ENCODE results near the gene ANKRD36C.
"Not testable (repeated sequence)": the region's sequence is repeated elsewhere in the genome, so short reads cannot be mapped to it uniquely, and the experiment has no call there.

Gene ANKRD36C

DNA sequence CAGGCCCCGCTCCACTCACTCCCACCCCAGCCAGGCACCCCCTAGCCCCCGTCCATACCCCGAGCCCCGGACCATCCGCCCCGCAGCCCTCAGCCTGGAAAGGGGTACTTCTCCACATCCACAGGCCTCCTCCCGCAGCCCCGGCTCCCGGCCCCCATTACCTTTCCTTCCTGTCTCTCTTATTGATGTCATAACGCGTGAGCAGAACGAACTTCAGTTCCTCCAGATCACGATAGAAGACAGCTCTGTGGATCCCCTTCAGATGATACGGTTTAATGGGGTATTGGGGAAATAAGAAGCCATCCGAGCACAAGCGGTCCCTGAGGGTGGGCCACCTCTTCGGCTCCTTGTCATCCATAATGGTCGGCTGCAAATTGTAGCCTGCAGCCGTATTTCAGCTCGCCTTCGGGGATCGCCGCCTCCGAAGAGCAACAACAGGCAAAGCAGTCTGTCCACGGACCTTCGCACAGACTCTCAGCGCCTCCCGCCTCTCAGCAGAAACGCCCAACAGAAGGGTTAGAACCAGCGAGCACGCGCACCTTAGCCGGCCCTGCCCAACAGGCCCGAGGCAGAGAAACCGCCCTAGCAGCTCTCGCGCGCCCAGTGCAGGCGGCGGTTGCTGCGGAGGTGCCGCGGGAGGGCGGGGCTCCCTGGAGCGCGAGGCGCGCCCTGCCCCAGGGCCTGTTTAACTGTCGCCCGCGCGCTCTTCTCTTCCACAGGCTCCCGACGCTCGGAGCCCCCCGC lies at the start of gene ANKRD36C:
Gene ANKRD36C, minus strand, starts transcription at position 474 of the 744 bp plus-strand sequence. Its CDS starts 116 bp downstream, at position 358.
- DNase-seq = not testable (repeated sequence)

DNA sequence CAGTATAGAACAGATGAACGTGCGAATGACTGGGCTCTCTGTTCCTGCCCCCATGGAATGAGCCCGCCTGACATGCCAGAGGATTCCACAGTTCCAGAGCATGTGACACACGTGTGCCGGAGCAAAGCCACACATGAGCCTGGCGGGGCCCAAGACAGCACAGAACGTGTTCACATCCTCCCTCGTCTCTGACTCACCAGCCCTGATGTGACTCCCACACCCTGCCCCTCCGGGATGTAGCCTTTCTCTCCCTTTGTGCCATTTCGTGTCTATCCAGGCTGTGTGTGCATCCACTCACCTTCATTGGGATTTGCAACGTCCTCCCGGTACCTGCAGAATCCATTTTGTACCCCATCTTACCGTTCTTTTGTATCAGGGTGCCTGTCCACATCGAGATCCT lies 43.9 kb upstream of the ANKRD36C start:
- not testable (repeated sequence) for DNase-seq

GRCh38 chr2:96034792-96035191 lies 43.2 kb upstream of the ANKRD36C start, which contains the start of gene GPAT2:
GPAT2 (minus strand) TSS chr2:96034916; CDS start chr2:96032359, 2,557 bp downstream.
- DNase-seq = not testable (repeated sequence)

- DNase-seq = not testable (repeated sequence)
These were observed 42.4 kb upstream of the ANKRD36C start for GRCh38 chr2:96033997-96034396.

GRCh38 chr2:96027725-96028325 lies 36.2 kb upstream of the ANKRD36C start:
- DNase-seq = not testable (repeated sequence)

GRCh38 chr2:96025755-96026154 lies 34.1 kb upstream of the ANKRD36C start:
- not testable (repeated sequence) for DNase-seq

DNA sequence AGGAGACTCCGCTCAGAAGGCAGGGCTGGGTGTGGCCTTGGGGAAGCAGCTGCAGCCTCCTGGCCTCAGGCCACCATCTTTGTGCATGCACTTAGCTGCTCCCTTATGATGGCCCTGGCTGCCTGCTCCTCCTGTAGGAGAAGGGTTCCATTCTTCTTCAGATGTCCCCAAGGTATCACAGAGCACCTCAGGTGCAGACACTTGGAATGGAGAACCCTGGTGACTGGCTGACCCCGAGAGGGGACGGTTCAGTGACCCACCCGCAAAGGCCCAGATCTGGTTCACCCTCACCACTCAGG lies 33.5 kb upstream of the ANKRD36C start:
- DNase-seq = no peak

DNA sequence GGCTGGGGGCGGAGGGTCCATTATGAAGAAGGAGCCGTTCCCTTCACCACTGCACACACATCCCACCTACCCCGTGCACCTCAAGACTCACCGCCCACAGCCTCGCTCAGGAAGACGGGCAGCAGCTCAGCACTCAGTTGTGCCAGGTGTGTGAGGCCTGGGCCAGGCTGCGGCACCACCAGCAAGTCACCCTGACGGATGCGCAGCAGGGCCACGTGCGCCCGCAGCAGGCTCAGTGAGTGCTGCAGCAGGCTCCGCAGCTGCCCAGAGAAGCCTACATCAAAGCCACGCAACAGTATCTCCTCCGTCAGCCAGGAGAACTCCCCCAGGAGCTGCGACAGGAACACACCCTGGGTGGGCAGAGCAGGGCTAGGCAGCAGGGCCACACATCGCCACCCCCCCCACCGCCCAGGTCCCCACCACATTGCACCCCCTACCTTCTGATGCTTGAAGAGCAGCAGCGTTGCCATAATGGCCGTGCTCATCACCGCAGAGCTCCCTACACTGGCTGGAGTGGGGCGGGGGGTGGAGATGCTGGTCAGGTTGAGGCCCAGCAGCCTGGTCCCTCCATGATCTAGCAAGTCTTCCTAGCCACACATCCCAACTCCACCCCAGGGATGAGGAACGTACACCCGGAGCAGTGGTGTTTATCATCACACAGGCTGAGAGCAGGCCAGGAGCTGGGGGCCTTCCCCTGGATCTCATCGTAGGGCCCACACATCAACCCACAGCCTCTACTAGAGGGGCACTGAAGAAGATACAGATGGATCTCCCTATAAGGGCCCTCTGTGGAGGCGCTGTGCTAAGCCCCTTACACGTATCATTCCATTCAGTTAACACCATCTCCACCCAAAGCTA lies 32.9 kb upstream of the ANKRD36C start:
- no peak for DNase-seq

DNA sequence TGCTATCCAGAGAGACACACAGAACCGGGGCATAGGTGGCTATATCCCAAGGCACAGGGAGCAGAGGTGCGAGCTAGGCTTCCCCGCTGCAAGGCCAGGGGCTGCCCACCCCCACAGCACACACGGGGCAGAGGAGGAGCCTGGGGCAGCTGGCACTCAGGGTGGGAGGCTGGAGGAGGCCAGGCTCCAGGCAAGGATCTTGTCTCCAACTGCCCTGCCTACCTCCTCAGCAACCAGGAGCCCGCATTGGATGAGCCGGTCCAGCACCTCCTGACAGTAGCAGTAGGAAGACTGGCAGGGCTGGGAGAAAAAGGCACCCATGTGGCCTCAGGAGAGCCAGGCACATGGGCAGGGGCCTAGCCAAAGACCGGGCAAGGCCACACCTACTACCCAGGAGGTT lies 32.1 kb upstream of the ANKRD36C start:
- not testable (repeated sequence) for DNase-seq

- DNase-seq = not testable (repeated sequence)
These were observed 31.2 kb upstream of the ANKRD36C start for GRCh38 chr2:96022701-96023447.

DNA sequence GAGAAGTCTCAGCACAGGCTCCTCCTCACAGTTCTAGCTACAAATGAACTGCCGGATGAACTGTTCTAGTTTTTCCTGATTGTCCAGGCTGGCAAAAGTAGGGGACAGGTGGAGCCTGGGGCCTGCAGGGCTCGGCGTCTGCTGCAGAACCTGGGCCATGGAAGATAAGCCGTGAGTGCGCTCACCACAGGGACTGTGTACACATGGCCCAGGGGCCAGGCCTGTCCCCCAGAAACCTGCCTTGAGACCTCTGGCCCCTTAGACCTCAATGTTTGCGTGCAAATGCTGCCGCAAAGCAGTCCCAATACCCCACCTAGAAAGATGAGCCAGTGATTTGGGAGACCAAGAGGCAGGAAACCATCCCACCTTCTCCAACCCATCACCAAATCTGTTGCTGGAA lies 30.5 kb upstream of the ANKRD36C start:
- DNase-seq = not testable (repeated sequence)

DNA sequence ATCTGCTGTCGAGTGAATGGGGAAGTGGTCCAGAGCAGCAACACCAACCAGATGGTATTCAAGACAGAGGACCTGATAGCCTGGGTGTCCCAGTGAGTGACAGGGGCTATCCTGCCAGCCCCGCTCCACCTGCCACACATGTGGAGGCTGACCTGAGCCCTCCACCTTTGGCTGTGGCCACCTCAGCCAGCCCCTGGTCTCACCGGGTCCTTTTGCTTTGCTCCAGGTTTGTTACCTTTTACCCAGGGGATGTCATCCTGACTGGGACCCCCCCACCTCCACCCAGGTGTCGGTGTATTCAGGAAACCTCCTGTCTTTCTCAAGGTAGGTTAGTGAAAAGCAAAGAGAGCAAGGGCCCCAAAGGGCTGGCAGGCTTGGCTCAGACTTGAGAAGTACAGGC lies 29.5 kb upstream of the ANKRD36C start:
- not testable (repeated sequence) for DNase-seq

GRCh38 chr2:96019909-96020590 lies 28.4 kb upstream of the ANKRD36C start:
- not testable (repeated sequence) for DNase-seq

DNA sequence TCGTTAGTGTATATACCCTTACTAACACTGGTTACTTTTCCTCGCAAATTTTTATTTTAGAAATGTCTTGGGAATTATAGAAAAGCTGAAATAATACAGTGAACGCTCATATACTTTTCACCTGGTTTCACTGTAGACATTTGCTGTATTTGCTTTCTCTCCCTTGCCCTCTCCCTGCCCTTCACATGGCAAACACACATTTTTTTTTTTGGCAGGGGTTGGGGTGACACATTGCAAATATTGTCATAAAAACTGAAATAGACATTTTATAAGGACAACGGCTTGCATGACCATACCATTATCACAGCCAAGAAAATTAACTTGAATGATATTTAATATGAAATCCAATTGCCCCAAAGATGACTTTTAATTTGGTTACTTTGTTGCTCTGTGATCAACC lies 24.7 kb upstream of the ANKRD36C start:
- not testable (repeated sequence) for DNase-seq

DNA sequence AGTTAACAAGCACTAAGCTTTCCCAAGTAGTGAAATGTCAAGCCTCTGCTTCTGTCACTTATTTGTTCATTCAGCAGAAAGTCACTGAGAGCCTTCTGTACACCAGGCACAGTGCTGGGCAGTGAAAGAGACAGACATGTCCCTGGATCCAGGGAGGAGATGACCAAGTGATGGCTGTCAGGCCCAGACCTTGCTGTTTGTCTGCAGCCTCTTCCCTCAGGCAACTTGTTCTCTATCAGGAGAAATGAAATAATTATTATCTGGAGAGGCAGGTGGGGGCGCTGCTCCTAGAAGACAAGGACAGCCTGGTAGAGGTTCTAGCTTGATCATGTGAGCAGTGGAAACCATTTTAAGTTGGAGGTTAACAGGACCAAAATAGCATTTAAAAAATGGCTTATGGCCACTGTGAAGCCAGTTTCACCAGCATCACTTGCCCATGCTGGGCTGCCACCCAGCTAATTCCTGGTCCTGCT lies 21.2 kb upstream of the ANKRD36C start:
- DNase-seq = not testable (repeated sequence)

GRCh38 chr2:96012086-96012791 lies 20.6 kb upstream of the ANKRD36C start:
- DNase-seq = not testable (repeated sequence)

DNA sequence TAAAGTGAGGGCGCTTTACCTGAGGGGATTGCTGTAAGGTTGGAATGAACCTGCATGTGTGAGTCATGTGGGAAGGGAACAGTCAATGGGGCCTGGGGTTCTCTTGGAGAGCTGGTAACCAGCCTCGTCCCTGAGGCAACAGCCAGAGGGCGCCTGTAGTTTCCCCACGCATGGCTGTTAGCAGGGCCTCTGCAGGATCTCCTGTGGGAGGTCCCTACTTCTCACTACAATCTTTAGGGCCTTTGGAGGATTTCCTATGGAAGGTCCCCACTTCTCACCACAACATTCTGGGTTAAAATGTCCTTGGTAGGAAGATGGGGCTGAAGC lies 19.5 kb upstream of the ANKRD36C start:
- not testable (repeated sequence) for DNase-seq

- DNase-seq = not testable (repeated sequence)
These were observed 18.9 kb upstream of the ANKRD36C start for GRCh38 chr2:96010320-96011128.

GRCh38 chr2:96009833-96010232 lies 18.2 kb upstream of the ANKRD36C start:
- DNase-seq = not testable (repeated sequence)

DNA sequence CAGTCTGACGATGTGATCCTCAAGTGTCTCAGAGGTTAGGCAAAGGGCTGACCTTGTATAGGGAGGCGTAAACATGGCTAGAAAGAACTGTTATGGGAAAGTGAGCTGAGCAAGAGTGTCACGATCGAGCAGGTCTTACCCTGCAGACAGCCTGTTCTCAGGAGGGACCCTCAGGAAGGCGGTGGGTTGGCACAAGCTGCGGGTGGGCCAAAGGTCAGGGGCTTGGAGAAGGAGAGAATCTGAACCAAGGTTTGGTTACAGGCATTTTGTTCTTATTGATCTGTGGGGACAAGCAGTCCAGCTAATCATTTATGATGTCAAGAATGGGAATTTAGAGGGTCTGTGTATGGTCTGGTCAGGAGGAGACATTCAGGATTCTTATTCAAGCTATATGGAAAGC lies 16.4 kb upstream of the ANKRD36C start:
- DNase-seq = not testable (repeated sequence)

All from bone marrow (tissue), 2 donors.